Measurements from ENCODE around the gene HDAC4.

DNA sequence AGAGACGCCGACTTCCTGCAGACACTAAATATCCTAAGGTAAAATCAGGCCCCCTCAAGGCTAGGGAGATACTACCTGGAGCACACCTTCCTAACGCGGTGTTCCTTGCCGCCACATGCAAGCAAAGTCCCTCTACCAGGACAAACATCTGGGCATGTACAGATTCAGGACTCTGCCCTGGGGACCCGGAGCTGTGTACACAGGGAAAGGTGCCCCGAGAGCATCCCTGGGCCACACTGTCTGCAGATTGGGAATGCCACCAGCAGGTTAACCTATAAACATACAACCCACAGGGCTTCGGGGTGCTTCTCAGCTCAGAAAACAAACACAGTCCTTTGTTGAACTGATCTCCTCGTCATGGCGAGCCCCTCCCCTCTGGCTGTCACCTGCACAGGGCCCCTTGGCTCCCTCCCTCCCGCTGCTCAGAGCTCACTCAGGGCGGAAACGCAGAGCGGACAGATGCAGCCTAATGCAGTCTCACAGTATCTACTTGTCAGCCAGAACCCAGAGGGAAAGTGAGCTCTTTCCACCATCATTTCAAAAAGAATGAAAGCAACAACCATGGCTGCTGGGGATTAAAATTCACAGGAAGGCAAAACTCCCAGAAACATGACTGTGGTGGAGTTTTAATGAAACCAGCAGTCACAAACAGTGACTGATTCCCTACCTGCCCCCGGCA lies 218.8 kb downstream of the HDAC4 start:
- TF ChIP-seq, protein P1, sequence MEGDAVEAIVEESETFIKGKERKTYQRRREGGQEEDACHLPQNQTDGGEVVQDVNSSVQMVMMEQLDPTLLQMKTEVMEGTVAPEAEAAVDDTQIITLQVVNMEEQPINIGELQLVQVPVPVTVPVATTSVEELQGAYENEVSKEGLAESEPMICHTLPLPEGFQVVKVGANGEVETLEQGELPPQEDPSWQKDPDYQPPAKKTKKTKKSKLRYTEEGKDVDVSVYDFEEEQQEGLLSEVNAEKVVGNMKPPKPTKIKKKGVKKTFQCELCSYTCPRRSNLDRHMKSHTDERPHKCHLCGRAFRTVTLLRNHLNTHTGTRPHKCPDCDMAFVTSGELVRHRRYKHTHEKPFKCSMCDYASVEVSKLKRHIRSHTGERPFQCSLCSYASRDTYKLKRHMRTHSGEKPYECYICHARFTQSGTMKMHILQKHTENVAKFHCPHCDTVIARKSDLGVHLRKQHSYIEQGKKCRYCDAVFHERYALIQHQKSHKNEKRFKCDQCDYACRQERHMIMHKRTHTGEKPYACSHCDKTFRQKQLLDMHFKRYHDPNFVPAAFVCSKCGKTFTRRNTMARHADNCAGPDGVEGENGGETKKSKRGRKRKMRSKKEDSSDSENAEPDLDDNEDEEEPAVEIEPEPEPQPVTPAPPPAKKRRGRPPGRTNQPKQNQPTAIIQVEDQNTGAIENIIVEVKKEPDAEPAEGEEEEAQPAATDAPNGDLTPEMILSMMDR (IDR thresholded peaks at IDR 0.05), result no peak
- TF ChIP-seq POLR2AphosphoS5 (IDR thresholded peaks at IDR 0.05; ENCODE audit: low read depth, low read length) (no peak), TCF7L2 (IDR thresholded peaks at IDR 0.05; ENCODE audit: low read depth, low read length) (no peak), SIN3A (IDR thresholded peaks at IDR 0.05; ENCODE audit: borderline replicate concordance, insufficient read depth, low read depth, low read length) (no peak)
- TF ChIP-seq, protein P2, sequence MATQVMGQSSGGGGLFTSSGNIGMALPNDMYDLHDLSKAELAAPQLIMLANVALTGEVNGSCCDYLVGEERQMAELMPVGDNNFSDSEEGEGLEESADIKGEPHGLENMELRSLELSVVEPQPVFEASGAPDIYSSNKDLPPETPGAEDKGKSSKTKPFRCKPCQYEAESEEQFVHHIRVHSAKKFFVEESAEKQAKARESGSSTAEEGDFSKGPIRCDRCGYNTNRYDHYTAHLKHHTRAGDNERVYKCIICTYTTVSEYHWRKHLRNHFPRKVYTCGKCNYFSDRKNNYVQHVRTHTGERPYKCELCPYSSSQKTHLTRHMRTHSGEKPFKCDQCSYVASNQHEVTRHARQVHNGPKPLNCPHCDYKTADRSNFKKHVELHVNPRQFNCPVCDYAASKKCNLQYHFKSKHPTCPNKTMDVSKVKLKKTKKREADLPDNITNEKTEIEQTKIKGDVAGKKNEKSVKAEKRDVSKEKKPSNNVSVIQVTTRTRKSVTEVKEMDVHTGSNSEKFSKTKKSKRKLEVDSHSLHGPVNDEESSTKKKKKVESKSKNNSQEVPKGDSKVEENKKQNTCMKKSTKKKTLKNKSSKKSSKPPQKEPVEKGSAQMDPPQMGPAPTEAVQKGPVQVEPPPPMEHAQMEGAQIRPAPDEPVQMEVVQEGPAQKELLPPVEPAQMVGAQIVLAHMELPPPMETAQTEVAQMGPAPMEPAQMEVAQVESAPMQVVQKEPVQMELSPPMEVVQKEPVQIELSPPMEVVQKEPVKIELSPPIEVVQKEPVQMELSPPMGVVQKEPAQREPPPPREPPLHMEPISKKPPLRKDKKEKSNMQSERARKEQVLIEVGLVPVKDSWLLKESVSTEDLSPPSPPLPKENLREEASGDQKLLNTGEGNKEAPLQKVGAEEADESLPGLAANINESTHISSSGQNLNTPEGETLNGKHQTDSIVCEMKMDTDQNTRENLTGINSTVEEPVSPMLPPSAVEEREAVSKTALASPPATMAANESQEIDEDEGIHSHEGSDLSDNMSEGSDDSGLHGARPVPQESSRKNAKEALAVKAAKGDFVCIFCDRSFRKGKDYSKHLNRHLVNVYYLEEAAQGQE (IDR thresholded peaks at IDR 0.05; ENCODE audit: insufficient read depth in 1 of 2, low read depth in 2 of 2, low read length in 1 of 2), result no peak
